K562 (cell line): ENCODE measurements around the gene RPH3AL. TPM values are rescaled to one million over a fixed set of nuclear protein-coding genes. Genes with fewer than 3 reads are reported as not detected.

Experiments
- ATAC-seq: fragments of 200-7000 bp; cut with Tn5 transposase; 3 replicates; pipeline ENCODE4 v1.9.1; 2020; ENCODE audit warnings: moderate library complexity
- BruUV-seq: library from RNA; stranded (reverse); fragments of 400-500 nt; replicated peaks from 2 replicates; lab custom pipeline; 2021; lab: Mats Ljungman, UMichigan
- CTCF ChIA-PET: fragments of 300-600 bp; formaldehyde crosslinking; extraction: SDS; loops from one replicate; lab custom pipeline; 2021; ENCODE audit warnings: low intra/inter-chr PET ratio; lab: Yijun Ruan, JAX
- POLR2A ChIA-PET: fragments of 300-600, 350-650 bp; sonication (Branson Sonifier 250); formaldehyde crosslinking; extraction: SDS; loops from one replicate; lab custom pipeline; 2021; ENCODE audit warnings: antibody characterized with exemption, inconsistent platforms; lab: Yijun Ruan, JAX
- DNase-seq, 4 experiments: peaks; one replicate each; pipeline versions ENCODE4 v3.0.0 to v3.0.0-alpha.2; 2011 to 2018; ENCODE audit warnings: low spot score in 3 of 4, mixed read lengths in 3 of 4; ENCODE audit errors: extremely low read depth in 1 of 4
- FAIRE-seq: peaks from 2 replicates; lab custom pipeline; 2011; peaks lifted over from hg19 to GRCh38; lab: Jason Lieb, UNC
- H2AFZ ChIP-seq: 2 replicates; pipeline ENCODE4 v1.6.0; 2011; ENCODE audit warnings: low read depth, low read length, control low read depth, inconsistent platforms
- H3K27ac ChIP-seq: fragments of 200-600 bp; 3 replicates; pipeline ENCODE4 v1.8.0; 2011; ENCODE audit warnings: low read depth, mild to moderate bottlenecking, control low read depth, inconsistent platforms, low read length, moderate library complexity, mixed read lengths; ENCODE audit errors: extremely low read depth
- H3K27me3 ChIP-seq, 2 experiments: fragments of 300-600 bp in 1 of 2; 2 replicates in 1 of 2; 3 replicates in 1 of 2; pipeline versions ENCODE4 v1.6.0 to v1.8.0; 2011; ENCODE audit warnings: inconsistent platforms in 2 of 2, low read length in 2 of 2, mild to moderate bottlenecking in 1 of 2, mixed read lengths in 1 of 2, moderate library complexity in 1 of 2; ENCODE audit not compliant: control insufficient read depth in 2 of 2, insufficient read depth in 2 of 2
- H3K36me3 ChIP-seq: fragments of 300-600 bp; 3 replicates; pipeline ENCODE4 v1.8.0; 2011; ENCODE audit warnings: mild to moderate bottlenecking, low read length, inconsistent platforms; ENCODE audit not compliant: control insufficient read depth, insufficient read depth
- H3K4me1 ChIP-seq, 2 experiments: fragments of 200-600 bp in 1 of 2; replicated peaks in 1 of 2; 2 replicates in 1 of 2; 3 replicates in 1 of 2; pipeline versions ENCODE4 v1.5.1 to v1.8.0; 2011; ENCODE audit warnings: inconsistent platforms in 2 of 2, low read length in 2 of 2, mild to moderate bottlenecking in 1 of 2, mixed read lengths in 1 of 2, moderate library complexity in 1 of 2; ENCODE audit not compliant: control insufficient read depth in 2 of 2, insufficient read depth in 2 of 2
- H3K4me2 ChIP-seq: 2 replicates; pipeline ENCODE4 v1.6.1; 2011; ENCODE audit warnings: low read length, control low read depth, inconsistent platforms, mixed read lengths; ENCODE audit not compliant: insufficient read depth
- H3K4me3 ChIP-seq: fragments of 200-600 bp; sonication (generic), shearing (Covaris generic); 2 replicates; pipeline ENCODE4 v1.5.1; 2016; ENCODE audit warnings: control low read depth, inconsistent platforms
- H3K79me2 ChIP-seq: fragments of 200-600 bp; 3 replicates; pipeline ENCODE4 v1.8.0; 2011; ENCODE audit warnings: low read length, inconsistent platforms; ENCODE audit not compliant: control insufficient read depth, insufficient read depth
- H3K9ac ChIP-seq, 2 experiments: 2 replicates each; pipeline versions ENCODE4 v1.6.0 to v1.6.1; 2011; ENCODE audit warnings: low read depth in 2 of 2, low read length in 2 of 2, control low read depth in 1 of 2, inconsistent platforms in 1 of 2, mild to moderate bottlenecking in 1 of 2, mixed read lengths in 1 of 2; ENCODE audit not compliant: insufficient read depth in 1 of 2
- H3K9me1 ChIP-seq: one replicate; pipeline ENCODE4 v1.6.0; 2011; ENCODE audit warnings: inconsistent platforms, mild to moderate bottlenecking, low read length, moderate library complexity; ENCODE audit not compliant: control insufficient read depth, insufficient read depth
- H3K9me3 ChIP-seq: replicated peaks from 2 replicates; pipeline ENCODE4 v1.5.1; 2011; ENCODE audit warnings: low read depth, low read length, inconsistent platforms; ENCODE audit not compliant: control insufficient read depth, insufficient read depth
- H4K20me1 ChIP-seq: replicated peaks from 2 replicates; pipeline ENCODE4 v1.6.1; 2011; ENCODE audit warnings: low read length, inconsistent platforms, mixed read lengths; ENCODE audit not compliant: control insufficient read depth, insufficient read depth
- CBFB ChIP-seq: sonication (generic); formaldehyde crosslinking; IDR thresholded peaks from 2 replicates; pipeline ENCODE4 v1.4.0; 2020; ENCODE audit warnings: mild to moderate bottlenecking, missing genetic modification reagents
- CEBPG ChIP-seq, 3 experiments: fragments of 200-800 bp in 1 of 3; sonication (Bioruptor generic) in 1 of 3; sonication (generic) in 1 of 3; formaldehyde crosslinking in 1 of 3; IDR thresholded peaks in 2 of 3; conservative IDR thresholded peaks in 1 of 3; 2 replicates each; pipeline versions ENCODE4 v1.6.1 to v1.8.0; 2016 to 2022; ENCODE audit warnings: missing compliant biosample characterization in 2 of 3, missing genetic modification characterization in 2 of 3, mild to moderate bottlenecking in 1 of 3, missing genetic modification reagents in 1 of 3
- NEUROD1 ChIP-seq: fragments of 150-350 bp; IDR thresholded peaks from 2 replicates; pipeline ENCODE4 v1.6.1; 2014; ENCODE audit warnings: borderline replicate concordance, low read length, low read depth; ENCODE audit not compliant: partially characterized antibody
- RBM39 ChIP-seq: fragments of 200-400 bp; formaldehyde crosslinking; optimal IDR thresholded peaks from 2 replicates; pipeline ENCODE3; 2018; ENCODE audit warnings: low read depth, low read length
- WGBS: fragments of 100-300 bp; shearing (Covaris generic); methylation state at CpG from one replicate; pipeline ENCODE4 v1.1.6; 2016; ENCODE audit warnings: low coverage, mixed read lengths; ENCODE audit not compliant: insufficient coverage; ENCODE audit errors: missing lambda C conversion rate; 5-methylcytosine and 5-hydroxymethylcytosine counted together
- in situ Hi-C: fragments of 300-500 bp; cut with MboI; formaldehyde crosslinking; loops from 4 replicates; pipeline ENCODE4 v1.15.0; 2018; ENCODE audit warnings: inconsistent platforms, mixed read lengths
- intact Hi-C: fragments of 100-400 bp; cut with micrococcal nuclease; formaldehyde crosslinking; loops from 2 replicates; pipeline ENCODE4 v1.14.2; 2022
- polyA plus RNA-seq, 8 experiments: library from polyadenylated mRNA; depleted of rRNA in 4 of 8; stranded (reverse) in 5 of 8; unstranded in 3 of 8; fragments of >200 nt; fragmentation: Nextera tagmentation in 2 of 8; fragmentation: Illumina TruSeq in 1 of 8; extraction: Ambion mirVana in 2 of 8; extraction: Trizol in 1 of 8; gene quantifications; 2 replicates each; pipeline versions ENCODE4 v1.2.1 to v1.2.3, GENCODE V29; 2011 to 2014; ENCODE audit warnings: inconsistent platforms in 1 of 8, missing spikeins in 1 of 8
- total RNA-seq, 7 experiments: library from RNA; depleted of rRNA in 6 of 7; stranded (reverse); fragments of >200 nt in 6 of 7; fragmentation: Illumina TruSeq in 2 of 7; extraction: Trizol in 2 of 7; gene quantifications; 2 replicates each; pipeline versions ENCODE4 v1.2.1 to v1.2.3, GENCODE V29; 2011 to 2021; ENCODE audit warnings: low replicate concordance in 1 of 7
- TF ChIP-seq, protein P1 (sequence below): IDR thresholded peaks from 2 replicates; pipeline ENCODE4 v1.6.1; 2011; ENCODE audit warnings: borderline replicate concordance, low read depth, mild to moderate bottlenecking, moderate library complexity, low read length; ENCODE audit not compliant: insufficient read depth, poor library complexity, severe bottlenecking

RPH3AL gene
- total and polyA plus RNA-seq, 9 of the 15 experiments (the other 6 are each of a cell fraction or from before 2014, with no cell fraction given): 0.18 to 1.7 (median 0.39) TPM

DNA sequence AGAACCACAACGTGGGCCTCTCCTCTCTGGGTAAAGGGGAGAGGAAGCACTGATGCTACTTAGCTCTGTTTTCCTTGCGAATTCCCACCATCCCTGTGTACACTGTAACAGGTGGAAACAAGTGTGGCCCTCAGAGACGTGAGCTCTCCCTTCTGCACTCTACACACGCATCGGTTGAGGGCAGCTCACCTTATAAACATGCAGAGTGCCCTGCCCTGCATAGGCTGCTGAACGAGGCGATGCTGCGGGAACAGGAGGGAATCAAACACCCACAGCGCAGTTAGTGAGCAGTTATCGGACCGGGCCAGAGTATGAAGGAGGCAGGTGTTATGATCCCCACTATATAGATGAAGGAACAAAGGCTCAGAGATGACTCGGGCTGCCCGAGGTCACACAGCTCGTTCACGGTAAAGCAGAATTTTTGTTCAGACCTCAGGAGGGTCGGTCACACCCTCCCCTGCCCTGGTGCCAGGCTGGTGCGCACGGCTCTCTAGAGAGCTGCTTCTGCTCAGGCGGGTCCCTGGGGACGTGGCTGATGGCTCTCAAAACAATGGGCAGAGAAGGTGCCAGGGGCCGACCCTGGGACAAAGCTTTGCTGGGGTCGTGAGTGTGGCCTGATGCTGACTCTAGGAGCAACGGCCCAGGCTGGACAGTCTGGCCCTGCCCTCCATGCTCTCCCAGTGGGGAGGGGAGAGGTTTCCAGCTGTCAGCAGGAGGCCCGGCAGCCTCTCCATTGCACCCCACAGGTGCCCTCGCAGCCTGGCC lies 68.5 kb downstream of the RPH3AL start (continued):
- TF ChIP-seq CEBPG (CRISPR knock-in tag; IDR thresholded peaks at IDR 0.05) (no peak), CEBPG (tag; conservative IDR thresholded peaks at IDR 0.05 in 1 of 2, IDR thresholded peaks at IDR 0.05 in 1 of 2) (no peak)

DNA sequence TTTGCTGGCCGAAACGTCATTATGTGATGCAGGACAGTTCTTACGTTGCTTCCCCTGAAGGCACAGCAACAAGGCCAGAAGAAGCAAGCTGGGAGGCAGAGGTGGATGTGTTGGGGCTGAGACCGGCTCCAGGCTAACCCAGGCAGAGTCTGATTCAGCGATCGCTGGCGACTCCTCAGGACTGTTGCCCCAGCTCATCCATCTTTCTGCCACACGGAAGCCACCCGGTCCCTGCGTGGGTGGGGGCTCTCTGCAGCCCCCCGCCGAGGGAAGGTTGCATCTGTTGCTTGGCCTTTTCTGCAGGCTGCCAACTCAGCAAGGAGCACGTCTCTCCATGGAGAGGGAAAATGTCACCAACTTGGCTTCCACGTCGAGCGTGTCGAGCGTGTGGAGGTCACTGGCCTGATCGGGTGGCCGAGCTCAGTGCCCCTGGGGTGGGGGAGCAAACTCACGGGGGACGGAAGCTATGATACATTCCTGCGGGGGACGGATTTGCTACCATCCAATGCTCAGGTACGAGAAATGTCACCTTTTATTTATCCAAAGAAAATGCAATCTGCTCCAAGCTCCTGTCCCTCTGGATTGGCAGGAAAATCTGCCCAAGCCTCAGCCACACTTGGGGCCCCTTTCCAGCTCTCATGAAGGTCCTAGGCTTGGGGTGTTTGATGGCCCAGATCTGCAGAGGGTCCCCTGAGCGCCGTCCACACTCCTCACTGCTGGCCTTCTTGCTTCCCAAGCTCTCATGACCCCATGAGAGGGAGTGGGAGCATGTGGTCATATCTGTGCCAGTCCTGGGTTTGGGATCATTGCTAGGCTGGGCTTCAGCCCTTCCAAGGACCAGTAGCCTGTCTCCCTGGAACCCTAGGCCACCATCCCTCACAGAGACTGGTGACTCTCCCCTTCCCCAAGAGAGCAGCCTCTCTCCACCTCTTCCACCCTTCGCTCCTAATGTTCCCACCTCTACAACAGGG lies 69.4 kb downstream of the RPH3AL start:
- H3K36me3 ChIP-seq: no peaks in the 10 kb centered on the region
- no peaks in the 10 kb centered on the region for H3K79me2 ChIP-seq
- H3K9me3 ChIP-seq: no peaks in the 10 kb centered on the region
- no peaks in the 10 kb centered on the region; the same call in 1 of the 2 replicates for H4K20me1 ChIP-seq
- under 1% methylated on average over 19 of the region's 28 CpGs for WGBS
- DNase-seq: no peak
- POLR2A ChIA-PET: interaction anchor here (0.7 kb wide), 1 partner anchor 30 kb away, joined by 3 read pairs; no protein-coding TSS in a partner anchor
- peaks cover 4 to 59% of the 10 kb centered on the region in 2 experiments; a peak in 4 of 5 replicates for H3K27me3 ChIP-seq
- no TSS peak for BruUV-seq
- no peak overlapping the region for H3K4me2 ChIP-seq
- intact Hi-C loops (no loop called here), in situ Hi-C loops (no loop called here)
- CTCF ChIA-PET: no interaction called here
- no peak overlapping the region for H3K9ac ChIP-seq
- TF ChIP-seq CBFB (CRISPR knock-in tag): no peak
- no peak for TF ChIP-seq NEUROD1
- no peak for TF ChIP-seq RBM39
- TF ChIP-seq, protein P1, sequence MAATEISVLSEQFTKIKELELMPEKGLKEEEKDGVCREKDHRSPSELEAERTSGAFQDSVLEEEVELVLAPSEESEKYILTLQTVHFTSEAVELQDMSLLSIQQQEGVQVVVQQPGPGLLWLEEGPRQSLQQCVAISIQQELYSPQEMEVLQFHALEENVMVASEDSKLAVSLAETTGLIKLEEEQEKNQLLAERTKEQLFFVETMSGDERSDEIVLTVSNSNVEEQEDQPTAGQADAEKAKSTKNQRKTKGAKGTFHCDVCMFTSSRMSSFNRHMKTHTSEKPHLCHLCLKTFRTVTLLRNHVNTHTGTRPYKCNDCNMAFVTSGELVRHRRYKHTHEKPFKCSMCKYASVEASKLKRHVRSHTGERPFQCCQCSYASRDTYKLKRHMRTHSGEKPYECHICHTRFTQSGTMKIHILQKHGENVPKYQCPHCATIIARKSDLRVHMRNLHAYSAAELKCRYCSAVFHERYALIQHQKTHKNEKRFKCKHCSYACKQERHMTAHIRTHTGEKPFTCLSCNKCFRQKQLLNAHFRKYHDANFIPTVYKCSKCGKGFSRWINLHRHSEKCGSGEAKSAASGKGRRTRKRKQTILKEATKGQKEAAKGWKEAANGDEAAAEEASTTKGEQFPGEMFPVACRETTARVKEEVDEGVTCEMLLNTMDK: no peak
- H3K27ac ChIP-seq: no peak overlapping the region
- no peak for FAIRE-seq
- no peak overlapping the region for H3K4me3 ChIP-seq
- H3K9me1 ChIP-seq: no peaks in the 10 kb centered on the region
- no peaks in the 10 kb centered on the region for H3K4me1 ChIP-seq
- no peak overlapping the region for H2AFZ ChIP-seq
- no peak for ATAC-seq
